HG03175 (cell line): ENCODE measurements around the gene LOXL1.

Source experiments
- ATAC-seq: cut with Tn5 transposase; IDR thresholded peaks from one replicate; pipeline ENCODE4 v1.9.1; 2021; ENCODE audit warnings: mild to moderate bottlenecking, moderate library complexity; ENCODE audit not compliant: unreplicated experiment

Gene LOXL1

GRCh38 chr15:73921254-73921925, 4.9 kb upstream of the LOXL1 start:
- ATAC-seq, result no peak

- ATAC-seq, result no peak
These were observed 3.8 kb upstream of the LOXL1 start for GRCh38 chr15:73922186-73923151.

GRCh38 chr15:73923156-73923487, 3.1 kb upstream of the LOXL1 start:
- ATAC-seq, result no peak

DNA sequence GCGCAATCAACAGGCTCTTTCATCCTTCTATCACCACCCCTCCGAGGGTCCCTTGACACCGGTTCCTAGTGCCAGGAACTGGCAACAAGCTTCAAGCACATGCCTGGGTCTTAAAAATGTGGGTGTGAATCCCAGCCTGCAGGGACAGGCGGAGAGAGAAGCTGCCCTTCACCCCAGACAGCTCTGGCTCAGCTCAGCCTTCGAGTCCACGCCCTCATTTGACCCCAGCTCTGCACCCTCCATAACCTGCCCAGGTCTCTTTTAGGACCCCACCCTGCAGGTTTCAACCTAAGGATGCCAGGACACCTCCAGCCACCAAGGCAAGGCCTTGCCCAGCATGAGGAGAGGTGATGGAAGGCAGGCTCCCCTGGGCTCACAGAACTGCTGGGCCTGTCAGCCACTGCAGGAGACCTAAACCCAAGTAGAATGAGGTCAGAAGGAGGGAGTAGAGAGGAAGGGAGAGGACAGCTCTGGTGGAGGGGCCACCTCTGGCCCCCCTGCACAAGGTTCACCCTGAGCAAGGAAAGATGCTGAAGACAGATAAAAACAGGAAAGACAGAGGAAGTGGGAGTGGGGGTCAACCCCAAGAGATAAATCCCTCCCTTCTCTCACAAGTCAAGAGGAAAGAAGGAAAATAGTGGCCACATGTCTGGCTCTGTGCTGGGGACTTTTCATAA, 2.6 kb upstream of the LOXL1 start:
- ATAC-seq, result no peak

GRCh38 chr15:73924171-73924921, 1.9 kb upstream of the LOXL1 start:
- ATAC-seq, result no peak

GRCh38 chr15:73925848-73926218, 429 bp upstream of the LOXL1 start:
- no peak for ATAC-seq

DNA sequence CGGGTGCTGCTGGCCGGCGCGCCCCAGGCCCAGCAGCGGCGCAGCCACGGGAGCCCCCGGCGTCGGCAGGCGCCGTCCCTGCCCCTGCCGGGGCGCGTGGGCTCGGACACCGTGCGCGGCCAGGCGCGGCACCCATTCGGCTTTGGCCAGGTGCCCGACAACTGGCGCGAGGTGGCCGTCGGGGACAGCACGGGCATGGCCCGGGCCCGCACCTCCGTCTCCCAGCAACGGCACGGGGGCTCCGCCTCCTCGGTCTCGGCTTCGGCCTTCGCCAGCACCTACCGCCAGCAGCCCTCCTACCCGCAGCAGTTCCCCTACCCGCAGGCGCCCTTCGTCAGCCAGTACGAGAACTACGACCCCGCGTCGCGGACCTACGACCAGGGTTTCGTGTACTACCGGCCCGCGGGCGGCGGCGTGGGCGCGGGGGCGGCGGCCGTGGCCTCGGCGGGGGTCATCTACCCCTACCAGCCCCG, 777 bp downstream of the LOXL1 start:
- no peak for ATAC-seq

GRCh38 chr15:73927476-73928240, 1.4 kb downstream of the LOXL1 start:
- ATAC-seq, result no peak

- no peak for ATAC-seq
These were observed 1.9 kb downstream of the LOXL1 start for GRCh38 chr15:73928241-73928579.

- ATAC-seq, result no peak
These were observed 2.8 kb downstream of the LOXL1 start for GRCh38 chr15:73928971-73929627.

DNA sequence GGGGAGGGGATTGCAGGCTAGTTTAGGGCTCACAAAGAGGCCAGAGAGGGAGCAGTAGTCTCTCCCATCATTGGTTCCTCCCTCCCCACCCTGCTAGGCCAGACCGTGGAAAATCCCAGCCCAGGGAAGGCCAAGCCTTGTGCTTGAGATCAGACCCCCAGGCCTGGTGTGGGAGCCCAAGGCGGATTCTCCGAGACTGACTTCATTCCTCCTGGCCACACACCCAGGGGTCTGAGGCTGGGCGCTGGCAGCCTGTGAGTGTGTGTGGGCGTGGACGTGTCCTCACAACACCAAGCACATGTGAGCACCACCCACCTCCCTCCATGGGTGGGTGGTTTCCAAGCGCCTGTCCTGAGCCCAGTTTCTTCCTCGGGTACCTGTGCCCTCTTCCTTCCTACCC, 4.1 kb downstream of the LOXL1 start:
- ATAC-seq, result no peak

DNA sequence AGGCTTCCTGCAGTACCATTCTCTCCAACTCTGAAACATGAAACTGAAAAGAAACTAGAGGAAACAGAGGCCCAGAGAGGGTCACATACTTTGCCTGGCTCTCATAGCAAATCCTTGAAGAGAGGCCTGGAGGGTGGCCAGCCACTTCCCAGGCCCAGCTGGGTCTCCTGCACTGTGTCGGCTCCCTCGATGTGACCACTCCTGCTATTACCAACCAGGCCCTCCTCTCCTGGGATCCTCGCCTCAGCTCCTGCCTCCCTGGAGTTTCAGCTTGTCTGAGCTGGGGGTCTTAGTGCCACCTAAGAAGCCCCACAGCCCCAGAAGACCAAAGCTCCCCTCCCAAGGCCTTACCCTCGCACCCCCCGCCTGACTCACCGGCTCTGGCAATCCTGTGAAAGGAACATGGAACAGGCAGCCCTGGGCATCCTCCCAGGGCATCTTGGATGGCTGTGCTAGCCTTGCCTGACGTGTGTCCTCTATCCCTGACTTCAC, 4.6 kb downstream of the LOXL1 start:
- ATAC-seq, result no peak

DNA sequence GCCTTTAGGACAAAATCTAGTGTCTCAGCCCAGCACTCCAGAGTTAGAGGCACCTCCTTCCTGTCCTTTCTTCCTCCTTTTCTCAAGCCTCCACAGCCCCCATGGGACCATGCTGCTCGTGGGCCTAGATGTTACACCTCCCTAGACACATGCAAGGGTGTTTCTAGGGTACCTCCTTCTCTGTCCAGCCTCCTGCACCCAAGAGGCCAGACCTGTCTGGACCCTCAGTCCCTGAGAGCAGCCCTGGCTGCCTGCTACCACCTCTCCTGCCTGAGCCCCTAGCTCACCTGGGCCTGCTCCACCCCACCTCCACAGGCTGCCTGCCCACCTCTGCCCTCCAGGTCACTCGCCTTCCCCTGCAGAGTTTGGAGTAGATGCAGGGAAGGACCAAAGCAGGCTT, 5.2 kb downstream of the LOXL1 start:
- ATAC-seq, result no peak

DNA sequence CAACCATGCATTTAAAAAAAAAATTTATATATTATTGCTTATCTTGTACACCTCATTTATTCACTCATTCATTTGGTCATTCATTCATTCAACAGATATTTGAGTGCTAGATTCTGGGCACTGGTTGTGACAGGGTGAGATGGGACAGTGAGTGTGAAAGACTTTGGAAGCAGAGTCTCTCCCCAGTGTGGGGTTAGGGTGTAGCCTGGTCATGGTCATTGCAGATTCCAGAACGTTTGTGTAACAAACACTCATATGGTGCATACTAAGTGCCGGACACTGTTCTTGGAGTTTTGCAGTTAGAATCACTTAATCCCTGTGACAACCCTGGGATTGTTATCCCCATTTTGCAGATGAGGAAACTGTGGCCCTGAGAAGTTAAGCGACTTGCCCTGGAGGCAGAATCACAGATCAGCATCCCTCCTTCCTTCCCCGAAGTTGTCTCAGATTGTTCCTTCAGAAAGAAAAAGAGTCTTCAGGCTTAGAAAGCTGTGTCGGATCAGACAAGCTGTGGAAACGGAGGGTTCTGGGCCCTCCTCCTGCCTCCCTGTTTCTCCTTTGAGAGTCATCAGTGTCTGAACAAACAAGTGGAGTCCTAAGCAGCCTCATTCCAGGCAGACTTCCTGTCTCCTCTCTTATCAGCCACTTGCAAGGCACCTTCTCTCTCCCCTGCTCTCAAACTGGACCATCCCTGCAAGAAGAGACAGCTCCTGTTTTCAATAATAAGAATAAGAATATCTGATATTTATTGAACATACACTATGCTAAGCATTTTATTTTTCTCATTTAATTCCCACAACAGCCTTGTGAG, 6.3 kb downstream of the LOXL1 start:
- no peak for ATAC-seq

DNA sequence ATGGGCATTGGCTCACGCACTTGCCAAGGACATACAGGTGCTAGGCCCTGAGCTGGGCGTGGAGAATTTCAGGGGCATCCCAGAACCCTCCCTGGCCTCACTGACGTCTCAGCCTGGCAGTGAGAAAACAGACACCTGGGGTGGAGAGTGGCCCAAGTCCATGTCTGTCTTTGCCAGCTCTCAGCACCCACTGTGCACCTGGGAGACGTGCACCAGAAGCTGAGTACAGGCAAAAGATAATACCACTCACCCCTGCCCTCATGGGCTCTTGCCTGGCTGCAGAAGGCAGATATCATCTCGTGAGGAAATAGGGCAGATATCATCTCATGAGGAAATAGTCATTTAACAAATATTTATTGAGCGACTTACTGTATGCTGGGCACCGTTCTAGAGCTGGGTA, 8.0 kb downstream of the LOXL1 start:
- no peak for ATAC-seq

DNA sequence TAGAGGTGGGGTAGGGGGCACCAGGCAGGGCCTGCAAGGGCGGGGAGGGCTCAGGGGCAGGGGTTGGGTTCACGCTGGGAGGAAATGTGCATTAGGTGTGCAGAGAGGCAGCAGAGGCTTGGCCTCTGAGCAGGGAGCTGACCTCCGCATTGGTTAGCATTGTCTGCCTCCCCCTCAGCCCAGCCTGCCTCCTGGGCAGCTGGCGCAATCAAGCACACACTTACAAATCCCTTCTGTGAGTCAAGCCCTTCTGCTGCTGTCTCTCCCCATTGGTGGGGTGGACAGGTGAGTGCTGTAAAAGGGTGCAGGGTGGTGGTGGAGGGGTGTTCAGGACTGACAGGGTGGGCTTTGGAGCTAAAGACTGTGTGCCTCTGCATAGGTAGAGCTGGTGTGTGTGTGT, 9.3 kb downstream of the LOXL1 start:
- ATAC-seq, result no peak

DNA sequence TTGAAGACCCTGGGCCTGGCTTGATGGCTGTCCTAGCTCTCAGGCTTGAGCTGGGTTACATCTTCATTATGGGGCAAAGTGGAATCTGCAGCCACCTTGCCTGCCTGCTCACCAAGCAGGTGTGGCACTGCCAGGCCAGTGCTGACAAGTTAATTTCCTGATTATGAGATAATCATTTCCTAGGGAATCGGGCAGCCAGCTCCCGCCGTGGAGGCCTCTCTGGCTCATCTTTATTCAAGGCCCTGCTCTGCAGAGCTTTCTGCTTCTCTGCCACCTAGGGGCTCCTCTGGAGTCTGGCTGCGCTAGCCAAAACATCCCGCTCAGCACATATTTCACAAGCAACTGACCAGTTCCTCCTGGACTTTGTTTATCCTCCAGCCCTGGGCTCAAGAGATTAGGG, 9.9 kb downstream of the LOXL1 start:
- ATAC-seq, result no peak

GRCh38 chr15:73936588-73937290, 10.5 kb downstream of the LOXL1 start:
- no peak for ATAC-seq
